Measurements from ENCODE around the gene USH2A. TPM values are rescaled to one million over a fixed set of nuclear protein-coding genes. Genes with fewer than 3 reads are reported as not detected.

USH2A gene
- total RNA-seq, 4 donors from 2014 or later, result 0.03 to 0.25 TPM; not detected in 2

- WGBS, 2 donors, result 51 to 60% methylated on average over 3 of the region's 3 CpGs
- TF ChIP-seq CTCF (IDR thresholded peaks at IDR 0.05), result no peak
- TF ChIP-seq POLR2A (IDR thresholded peaks at IDR 0.05), result no peak
- no peak overlapping the region for H3K4me3 ChIP-seq (ENCODE audit: low read depth, poor library complexity, severe bottlenecking)
- no peak for DNase-seq (ENCODE audit: low spot score in 2 of 2)
- intact Hi-C loops (cut with DNase I; ENCODE audit: low total_unique reads), result no loop called here
Measured at GRCh38 chr1:216248628-216249027, 174.6 kb downstream of the USH2A start.

- TF ChIP-seq CTCF (IDR thresholded peaks at IDR 0.05) (no peak), POLR2A (IDR thresholded peaks at IDR 0.05) (no peak)
- 46 to 49% methylated on average over 1 of the region's 1 CpG for WGBS, 2 donors
- DNase-seq (ENCODE audit: low spot score in 2 of 2), result no peak
- H3K4me3 ChIP-seq (ENCODE audit: low read depth, poor library complexity, severe bottlenecking), result no peak overlapping the region
- intact Hi-C loops (cut with DNase I; ENCODE audit: low total_unique reads), result no loop called here
Measured at GRCh38 chr1:216247937-216248336, 175.3 kb downstream of the USH2A start.

- no peak for DNase-seq (ENCODE audit: low spot score in 2 of 2)
- intact Hi-C loops (cut with DNase I; ENCODE audit: low total_unique reads), result no loop called here
- TF ChIP-seq POLR2A (IDR thresholded peaks at IDR 0.05), result no peak
- TF ChIP-seq CTCF (IDR thresholded peaks at IDR 0.05), result no peak
- WGBS, 2 donors, result 63 to 66% methylated on average over 4 of the region's 4 CpGs
- no peak overlapping the region for H3K4me3 ChIP-seq (ENCODE audit: low read depth, poor library complexity, severe bottlenecking)
Measured at GRCh38 chr1:216246577-216247203, 176.6 kb downstream of the USH2A start.

GRCh38 chr1:216238844-216239243 lies 184.4 kb downstream of the USH2A start:
- intact Hi-C loops (cut with DNase I; ENCODE audit: low total_unique reads), result no loop called here
- no peak for DNase-seq (ENCODE audit: low spot score in 2 of 2)
- 58 to 63% methylated on average over 1 of the region's 1 CpG for WGBS, 2 donors
- no peak for TF ChIP-seq CTCF (IDR thresholded peaks at IDR 0.05)
- TF ChIP-seq POLR2A (IDR thresholded peaks at IDR 0.05), result no peak
- no peak overlapping the region for H3K4me3 ChIP-seq (ENCODE audit: low read depth, poor library complexity, severe bottlenecking)

- no peak overlapping the region for H3K4me3 ChIP-seq (ENCODE audit: low read depth, poor library complexity, severe bottlenecking)
- no peak for DNase-seq (ENCODE audit: low spot score in 2 of 2)
- intact Hi-C loops (cut with DNase I; ENCODE audit: low total_unique reads), result no loop called here
- 72 to 74% methylated on average over 3 of the region's 3 CpGs for WGBS, 2 donors
- TF ChIP-seq CTCF (IDR thresholded peaks at IDR 0.05) (no peak), POLR2A (IDR thresholded peaks at IDR 0.05) (no peak)
Measured at GRCh38 chr1:216237927-216238542, 185.2 kb downstream of the USH2A start.

Data from lower leg skin (tissue), 4 donors.